Activated CD4-positive, alpha-beta memory T cell treated with anti-CD3 and anti-CD28 coated beads for 36 hours (primary cell): ENCODE data around the gene ZNF486. TPM values are rescaled to one million over a fixed set of nuclear protein-coding genes. Genes with fewer than 3 reads are reported as not detected.
"Not testable (repeated sequence)": the region's sequence is repeated elsewhere in the genome, so short reads cannot be mapped to it uniquely, and the experiment has no call there.

ENCODE experiments used
- CTCF ChIA-PET: fragments of 350-600 bp; sonication (Branson Sonifier 250); formaldehyde crosslinking; loops from one replicate; lab custom pipeline; 2021; ENCODE audit warnings: antibody characterized with exemption, inconsistent platforms; lab: Charles Lee
- POLR2A ChIA-PET: fragments of 350-600 bp; sonication (Branson Sonifier 250); formaldehyde crosslinking; loops from one replicate; lab custom pipeline; 2021; ENCODE audit warnings: antibody characterized with exemption; lab: Charles Lee
- DNase-seq: peaks from one replicate; pipeline ENCODE4 v3.0.0-alpha.2; 2020
- H3K27ac Mint-ChIP-seq: one replicate; pipeline ENCODE4 v1.8.0; 2021; ENCODE audit warnings: mixed read lengths
- H3K27me3 Mint-ChIP-seq: one replicate; pipeline ENCODE4 v1.8.0; 2021; ENCODE audit warnings: mixed read lengths
- H3K36me3 Mint-ChIP-seq: one replicate; pipeline ENCODE4 v1.8.0; 2021; ENCODE audit warnings: mixed read lengths
- H3K4me1 Mint-ChIP-seq: one replicate; pipeline ENCODE4 v1.8.0; 2021; ENCODE audit warnings: low read depth, mixed read lengths
- H3K4me3 Mint-ChIP-seq: one replicate; pipeline ENCODE4 v1.8.0; 2021; ENCODE audit warnings: mild to moderate bottlenecking, mixed read lengths
- H3K9me3 Mint-ChIP-seq: one replicate; pipeline ENCODE4 v1.8.0; 2021; ENCODE audit warnings: mixed read lengths
- intact Hi-C: fragments of 100-400 bp; cut with micrococcal nuclease; formaldehyde crosslinking; loops from one replicate; pipeline ENCODE4 v1.15.1; 2023
- total RNA-seq, 2 experiments: library from RNA; stranded (reverse); gene quantifications; one replicate each; pipeline ENCODE4 v1.2.3, GENCODE V29; 2021

ZNF486 gene
- total RNA-seq = 10 to 100 TPM; 12.5 to 12.9 TPM

DNA sequence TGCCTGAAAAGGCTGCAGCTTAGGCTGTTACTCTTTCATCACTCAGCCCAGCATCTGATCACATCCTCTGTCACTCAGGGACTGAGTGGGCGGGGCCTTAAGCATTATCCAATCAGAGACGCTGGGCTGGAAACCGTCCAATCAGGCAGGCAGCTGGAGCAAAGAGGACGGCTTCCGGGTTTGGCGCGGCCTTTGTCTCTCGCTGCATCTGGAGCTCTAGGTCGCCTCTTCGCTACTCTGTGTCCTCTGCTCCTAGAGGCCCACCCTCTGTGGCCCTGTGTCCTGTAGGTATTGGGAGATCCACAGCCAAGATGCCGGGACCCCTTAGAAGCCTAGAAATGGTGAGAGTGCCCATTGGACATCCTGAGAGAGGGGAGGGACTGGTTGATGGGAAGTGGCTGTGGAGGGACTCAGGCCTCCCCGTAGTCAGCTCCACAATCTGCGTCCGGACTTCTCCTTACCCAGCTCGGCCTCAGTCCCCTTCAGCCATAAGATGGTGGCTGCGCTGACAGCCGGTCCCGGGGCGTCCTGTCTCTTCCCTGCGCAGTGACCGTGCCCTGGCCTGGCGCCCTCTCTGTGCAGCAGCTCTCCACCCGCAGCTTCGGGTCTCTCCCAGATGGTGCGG is at the start of gene ZNF486:
TSS of gene ZNF486 (plus strand) at position 195 of the 625 bp plus-strand sequence. CDS start at position 312, 117 bp downstream.
- H3K9me3 Mint-ChIP-seq = peaks cover 14% of the 10 kb centered on the region
- no peaks in the 10 kb centered on the region for H3K27me3 Mint-ChIP-seq
- intact Hi-C loops = loop anchor here (1.0 to 5.0 kb wide), 5 partner anchors 70 to 1400 kb away; partner anchors contain the start of gene ZNF90
- peak within 1 kb of the TSS; percentile 92 for H3K27ac Mint-ChIP-seq
- peak; percentile 97 for DNase-seq
- H3K36me3 Mint-ChIP-seq = peaks cover 33% of the 10 kb centered on the region
- peaks cover 45% of the 10 kb centered on the region for H3K4me1 Mint-ChIP-seq
- POLR2A ChIA-PET = interaction anchor here (0.6 to 2.0 kb wide), 10 partner anchors 10 to 1462 kb away, joined by 3 to 12 read pairs (median 5); partner anchors contain the start of genes ZNF66, ZNF682, ZNF737 and ZNF90
- peak within 1 kb of the TSS; percentile 98 for H3K4me3 Mint-ChIP-seq
- CTCF ChIA-PET = interaction anchor here (0.7 to 2.5 kb wide), 5 partner anchors 71 to 1317 kb away, joined by 3 to 11 read pairs (median 3); partner anchors contain the start of gene ZNF737

DNA sequence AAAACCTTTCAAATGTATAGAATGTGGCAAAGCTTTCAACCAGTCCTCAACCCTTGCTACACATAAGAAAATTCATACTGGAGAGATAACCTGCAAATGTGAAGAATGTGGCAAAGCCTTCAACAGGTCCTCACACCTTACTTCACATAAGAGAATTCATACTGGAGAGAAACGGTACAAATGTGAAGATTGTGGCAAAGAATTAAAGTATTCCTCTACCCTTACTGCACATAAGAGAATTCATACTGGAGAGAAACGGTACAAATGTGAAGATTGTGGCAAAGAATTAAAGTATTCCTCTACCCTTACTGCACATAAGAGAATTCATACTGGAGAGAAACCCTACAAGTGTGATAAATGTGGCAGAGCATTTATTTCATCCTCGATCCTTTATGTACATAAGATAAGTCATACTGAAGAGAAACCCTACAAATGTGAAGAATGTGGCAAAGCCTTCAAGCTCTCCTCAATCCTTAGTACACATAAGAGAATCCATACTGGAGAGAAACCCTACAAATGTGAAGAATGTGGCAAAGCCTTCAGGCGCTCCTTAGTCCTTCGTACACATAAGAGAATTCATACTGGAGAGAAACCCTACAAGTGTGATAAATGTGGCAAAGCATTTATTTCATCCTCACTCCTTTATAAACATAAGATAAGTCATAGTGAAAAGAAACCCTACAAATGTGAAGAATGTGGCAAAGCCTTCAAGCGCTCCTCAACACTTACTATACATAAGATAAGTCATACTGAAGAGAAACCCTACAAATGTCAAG is 48.8 kb upstream of the ZNF486 start:
- H3K4me3 Mint-ChIP-seq, H3K27me3 Mint-ChIP-seq, intact Hi-C loops, H3K27ac Mint-ChIP-seq, POLR2A ChIA-PET, CTCF ChIA-PET, DNase-seq, H3K4me1 Mint-ChIP-seq: not testable (repeated sequence)
- Mint-ChIP-seq H3K9me3 (peaks cover 67% of the 10 kb centered on the region), H3K36me3 (peaks cover 77% of the 10 kb centered on the region)

DNA sequence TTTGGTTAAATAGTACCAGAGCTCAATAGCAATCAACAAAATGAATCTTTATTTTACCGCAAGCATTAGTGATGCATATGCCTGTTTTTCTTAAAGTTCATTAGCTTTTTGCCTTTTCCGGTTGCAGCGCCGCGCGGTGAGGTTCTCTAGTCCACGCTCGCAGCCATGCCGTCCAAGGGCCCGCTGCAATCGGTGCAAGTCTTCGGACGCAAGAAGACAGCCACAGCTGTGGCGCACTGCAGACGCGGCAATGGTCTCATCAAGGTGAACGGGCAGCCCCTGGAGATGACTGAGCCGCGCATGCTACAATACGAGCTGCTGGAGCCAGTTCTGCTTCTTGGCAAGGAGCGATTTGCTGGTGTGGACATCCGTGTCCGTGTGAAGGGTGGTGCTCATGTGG is 42.1 kb upstream of the ZNF486 start:
- ChIA-PET CTCF (interaction anchor here (0.8 kb wide), 1 partner anchor 128 kb away, joined by 3 read pairs; no protein-coding TSS in a partner anchor), POLR2A (no interaction called here)
- DNase-seq = no peak
- Mint-ChIP-seq H3K36me3 (peaks cover 58% of the 10 kb centered on the region), H3K27me3 (no peaks in the 10 kb centered on the region), H3K27ac (no peak overlapping the region), H3K9me3 (peaks cover 64% of the 10 kb centered on the region), H3K4me3 (no peak overlapping the region), H3K4me1 (no peaks in the 10 kb centered on the region)
- intact Hi-C loops = no loop called here

DNA sequence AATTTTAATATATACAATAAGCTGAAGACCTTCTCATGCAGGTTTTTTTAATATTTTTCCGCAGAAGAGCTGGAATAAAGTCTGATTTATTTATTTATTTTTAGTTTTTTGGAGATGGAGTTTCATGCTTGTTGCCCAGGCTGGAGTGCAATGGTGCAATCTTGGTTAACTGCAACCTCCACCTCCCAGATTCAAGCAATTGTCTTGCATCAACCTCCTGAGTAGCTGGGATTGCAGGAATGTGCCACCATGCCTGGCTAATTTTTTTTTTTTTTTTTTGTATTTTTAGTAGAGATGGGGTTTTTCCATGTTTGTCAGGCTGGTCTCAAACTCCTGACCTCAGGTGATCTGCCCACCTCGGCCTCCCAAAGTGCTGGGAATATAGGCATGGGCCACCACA is 34.1 kb upstream of the ZNF486 start:
- CTCF ChIA-PET, POLR2A ChIA-PET, H3K4me3 Mint-ChIP-seq, H3K27ac Mint-ChIP-seq, DNase-seq, H3K27me3 Mint-ChIP-seq, intact Hi-C loops, H3K4me1 Mint-ChIP-seq: not testable (repeated sequence)
- Mint-ChIP-seq H3K36me3 (peaks cover 19% of the 10 kb centered on the region), H3K9me3 (peaks cover 47% of the 10 kb centered on the region)

DNA sequence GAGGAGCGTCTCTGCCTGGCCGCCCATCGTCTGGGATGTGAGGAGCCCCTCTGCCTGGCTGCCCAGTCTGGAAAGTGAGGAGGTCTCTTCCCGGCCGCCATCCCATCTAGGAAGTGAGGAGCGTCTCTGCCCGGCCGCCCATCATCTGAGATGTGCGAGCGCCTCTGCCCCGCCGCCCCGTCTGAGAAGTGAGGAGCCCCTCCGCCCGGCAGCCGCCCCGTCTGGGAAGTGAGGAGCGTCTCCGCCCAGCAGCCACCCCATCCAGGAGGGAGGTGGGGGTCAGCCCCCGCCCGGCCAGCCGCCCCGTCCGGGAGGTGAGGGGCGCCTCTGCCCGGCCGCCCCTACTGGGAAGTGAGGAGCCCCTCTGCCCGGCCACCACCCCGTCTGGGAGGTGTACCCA is 29.3 kb upstream of the ZNF486 start:
- CTCF ChIA-PET, H3K27ac Mint-ChIP-seq, H3K27me3 Mint-ChIP-seq, DNase-seq, H3K4me1 Mint-ChIP-seq, intact Hi-C loops, POLR2A ChIA-PET, H3K36me3 Mint-ChIP-seq, H3K4me3 Mint-ChIP-seq: not testable (repeated sequence)
- peaks cover 44% of the 10 kb centered on the region for H3K9me3 Mint-ChIP-seq

DNA sequence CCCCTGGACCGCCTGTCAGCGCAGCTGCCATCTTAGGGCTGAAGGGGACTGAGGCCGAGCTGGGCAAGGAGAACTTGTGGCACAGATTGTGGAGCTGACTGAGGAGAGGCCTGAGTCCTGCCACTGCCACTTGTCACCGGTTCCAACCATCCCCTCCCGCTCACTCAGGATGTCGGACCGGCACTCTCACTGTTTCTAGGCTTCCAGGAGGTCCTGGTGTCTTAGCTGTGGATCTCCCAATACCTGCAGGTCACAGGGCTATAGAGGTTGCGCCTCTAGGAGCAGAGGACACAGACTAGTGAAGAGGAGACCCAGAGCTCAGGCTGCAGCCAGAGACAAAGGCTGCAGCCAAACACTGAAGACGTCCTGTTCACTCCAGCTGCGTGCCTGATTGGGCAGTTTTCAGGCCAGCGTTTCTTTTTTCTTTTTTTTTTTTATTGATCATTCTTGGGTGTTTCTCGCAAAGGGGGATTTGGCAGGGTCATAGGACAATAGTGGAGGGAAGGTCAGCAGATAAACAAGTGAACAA is 15.3 kb upstream of the ZNF486 start:
- no peaks in the 10 kb centered on the region for H3K4me1 Mint-ChIP-seq
- H3K9me3 Mint-ChIP-seq = no peaks in the 10 kb centered on the region
- no peaks in the 10 kb centered on the region for H3K36me3 Mint-ChIP-seq
- H3K27ac Mint-ChIP-seq = no peak overlapping the region
- H3K4me3 Mint-ChIP-seq = no peak overlapping the region
- no peak for DNase-seq
- CTCF ChIA-PET = no interaction called here
- no peaks in the 10 kb centered on the region for H3K27me3 Mint-ChIP-seq
- intact Hi-C loops = no loop called here
- POLR2A ChIA-PET = no interaction called here

DNA sequence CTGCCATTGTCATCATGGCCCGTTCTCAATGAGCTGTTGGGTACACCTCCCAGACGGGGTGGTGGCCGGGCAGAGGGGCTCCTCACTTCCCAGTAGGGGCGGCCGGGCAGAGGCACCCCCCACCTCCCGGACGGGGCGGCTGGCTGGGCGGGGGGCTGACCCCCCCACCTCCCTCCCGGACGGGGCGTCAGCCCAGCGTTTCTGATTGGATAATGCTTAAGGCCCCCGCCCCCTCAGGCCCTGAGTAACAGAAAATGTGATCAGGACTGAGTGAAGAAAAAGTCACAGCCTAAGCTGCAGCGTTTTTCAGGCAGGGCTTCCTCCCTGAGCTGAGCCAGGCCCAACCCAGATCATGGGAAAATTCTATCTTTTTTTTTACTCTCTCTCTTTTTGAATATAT is 14.5 kb upstream of the ZNF486 start:
- H3K4me1 Mint-ChIP-seq, DNase-seq, CTCF ChIA-PET, H3K27ac Mint-ChIP-seq, H3K36me3 Mint-ChIP-seq, intact Hi-C loops, H3K27me3 Mint-ChIP-seq, H3K4me3 Mint-ChIP-seq, H3K9me3 Mint-ChIP-seq: not testable (repeated sequence)
- POLR2A ChIA-PET = interaction anchor here (0.6 kb wide), 1 partner anchor 304 kb away, joined by 4 read pairs; no protein-coding TSS in a partner anchor

DNA sequence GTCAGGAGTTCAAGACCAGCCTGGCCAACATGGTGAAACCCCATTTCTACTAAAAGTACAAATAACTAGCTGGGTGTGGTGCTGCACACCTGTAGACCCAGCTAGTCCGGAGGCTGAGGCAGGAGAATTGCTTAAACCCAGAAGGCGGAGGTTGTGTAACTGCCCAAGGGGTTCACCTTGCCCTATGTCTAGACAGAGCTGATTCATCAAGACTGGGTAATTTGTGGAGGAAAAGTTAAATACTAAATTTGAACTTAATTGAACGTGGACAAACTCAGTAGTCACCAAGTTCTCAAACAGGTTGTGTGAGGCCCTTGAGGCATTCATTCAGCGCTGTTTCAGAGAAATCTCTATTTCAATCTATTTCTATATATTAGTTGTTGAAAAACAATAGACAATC is 13.7 kb upstream of the ZNF486 start:
- POLR2A ChIA-PET = no interaction called here
- H3K36me3 Mint-ChIP-seq = no peaks in the 10 kb centered on the region
- no peak overlapping the region for H3K27ac Mint-ChIP-seq
- H3K4me3 Mint-ChIP-seq = no peak overlapping the region
- DNase-seq = no peak
- H3K27me3 Mint-ChIP-seq = no peaks in the 10 kb centered on the region
- no peaks in the 10 kb centered on the region for H3K4me1 Mint-ChIP-seq
- H3K9me3 Mint-ChIP-seq = no peaks in the 10 kb centered on the region
- intact Hi-C loops = no loop called here
- CTCF ChIA-PET = no interaction called here

DNA sequence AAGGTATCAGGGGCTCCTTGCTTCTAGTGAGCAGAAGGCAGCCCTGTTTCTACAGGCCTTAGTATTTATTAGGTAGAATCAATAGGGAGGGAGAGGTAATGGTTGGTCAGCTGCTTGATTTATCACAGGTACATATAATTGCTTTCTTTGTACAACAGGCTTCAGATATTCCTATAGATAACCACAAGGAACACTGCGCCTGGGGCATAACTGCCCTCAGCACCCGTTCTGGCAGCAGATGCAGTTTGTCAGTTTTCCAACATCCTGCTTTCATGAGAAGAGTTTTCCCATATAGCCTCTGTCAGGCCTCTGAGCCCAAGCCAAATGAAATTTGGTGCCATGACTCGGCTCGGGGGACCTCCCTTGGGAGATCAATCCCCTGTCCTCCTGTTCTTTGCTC is 12.4 kb upstream of the ZNF486 start:
- Mint-ChIP-seq H3K4me3 (no peak overlapping the region), H3K27me3 (no peaks in the 10 kb centered on the region), H3K4me1 (no peaks in the 10 kb centered on the region), H3K27ac (no peak overlapping the region), H3K9me3 (no peaks in the 10 kb centered on the region), H3K36me3 (no peaks in the 10 kb centered on the region)
- intact Hi-C loops = no loop called here
- CTCF ChIA-PET = no interaction called here
- no peak for DNase-seq
- POLR2A ChIA-PET = no interaction called here

DNA sequence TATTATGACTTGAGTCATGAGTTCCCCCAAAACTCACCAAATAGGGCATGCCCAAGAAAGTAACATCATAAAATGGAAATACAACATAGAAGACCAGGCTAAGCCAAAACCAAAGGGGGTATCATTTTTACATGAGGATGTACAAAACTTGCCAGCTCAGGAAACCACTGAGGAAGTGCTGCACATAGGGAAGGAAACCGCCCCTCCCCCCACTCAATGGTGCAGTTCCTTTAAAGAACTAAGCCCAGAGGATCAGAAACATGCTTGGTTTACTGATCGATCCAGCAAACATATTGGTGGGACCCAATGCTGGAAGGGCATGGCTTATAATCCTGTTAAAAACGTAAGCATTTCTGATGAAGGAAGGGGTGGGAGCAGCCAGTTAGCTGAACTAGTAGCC is 4.2 kb upstream of the ZNF486 start:
- peaks cover 26% of the 10 kb centered on the region for H3K4me1 Mint-ChIP-seq
- CTCF ChIA-PET = no interaction called here
- H3K36me3 Mint-ChIP-seq = peaks cover 7% of the 10 kb centered on the region
- DNase-seq = peak; percentile 12
- POLR2A ChIA-PET = no interaction called here
- no peak overlapping the region for H3K4me3 Mint-ChIP-seq
- intact Hi-C loops = no loop called here
- H3K9me3 Mint-ChIP-seq = peaks cover 8% of the 10 kb centered on the region
- H3K27me3 Mint-ChIP-seq = no peaks in the 10 kb centered on the region
- H3K27ac Mint-ChIP-seq = no peak overlapping the region

DNA sequence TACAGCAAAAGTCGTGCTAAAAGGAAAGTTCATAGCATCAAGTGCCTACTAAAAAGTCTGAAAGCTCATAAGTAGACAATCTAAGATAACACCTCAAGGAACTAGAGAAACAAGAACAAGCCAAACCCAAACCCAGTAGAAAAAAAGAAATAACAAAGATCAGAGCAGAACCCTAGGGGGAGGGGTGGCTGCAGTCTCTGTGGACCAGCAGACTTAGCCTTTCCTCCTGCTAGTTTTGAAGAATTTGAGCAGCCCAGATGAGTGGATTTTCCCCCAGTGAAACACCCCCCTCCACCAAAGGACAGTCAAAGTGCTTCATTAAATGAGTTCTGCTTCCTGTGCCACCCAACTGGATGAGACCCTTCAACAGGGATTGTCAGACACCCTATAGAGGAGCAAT is 2.6 kb upstream of the ZNF486 start:
- H3K4me1 Mint-ChIP-seq = peaks cover 29% of the 10 kb centered on the region
- no peaks in the 10 kb centered on the region for H3K27me3 Mint-ChIP-seq
- DNase-seq = no peak
- no peak overlapping the region for H3K27ac Mint-ChIP-seq
- H3K4me3 Mint-ChIP-seq = no peak overlapping the region
- ChIA-PET CTCF (no interaction called here), POLR2A (no interaction called here)
- intact Hi-C loops = no loop called here
- peaks cover 8% of the 10 kb centered on the region for H3K9me3 Mint-ChIP-seq
- peaks cover 14% of the 10 kb centered on the region for H3K36me3 Mint-ChIP-seq

DNA sequence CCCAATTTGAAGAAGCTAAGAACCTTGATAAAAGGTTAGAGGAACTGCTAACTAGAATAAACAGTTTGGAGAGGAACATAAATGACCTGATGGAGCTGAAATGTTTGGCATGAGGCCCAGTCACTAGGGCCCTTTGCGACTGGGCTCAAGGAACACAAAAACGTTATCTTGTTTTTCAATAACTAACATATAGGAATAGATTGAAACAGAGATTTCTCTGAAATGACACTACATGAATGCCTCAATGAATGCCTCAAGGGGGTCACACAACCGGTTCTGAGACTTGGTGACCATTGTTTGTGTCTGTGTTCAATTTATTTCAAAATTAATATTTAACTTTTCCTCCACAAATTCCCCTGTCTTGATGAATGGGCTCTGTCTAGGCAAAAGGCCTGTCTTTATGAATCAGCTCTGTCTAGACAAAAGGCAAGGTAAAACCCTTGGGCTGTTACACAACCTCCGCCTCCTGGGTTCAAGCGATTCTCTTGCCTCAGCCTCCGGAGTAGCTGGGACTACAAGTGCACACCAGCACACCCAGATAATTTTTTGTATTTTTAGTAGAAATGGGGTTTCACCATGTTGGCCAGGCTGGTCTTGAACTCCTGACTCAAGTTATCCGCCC is 932 bp upstream of the ZNF486 start:
- Mint-ChIP-seq H3K4me3 (no peak overlapping the region), H3K9me3 (peaks cover 10% of the 10 kb centered on the region), H3K27me3 (no peaks in the 10 kb centered on the region), H3K27ac (no peak overlapping the region), H3K36me3 (peaks cover 23% of the 10 kb centered on the region), H3K4me1 (peaks cover 37% of the 10 kb centered on the region)
- intact Hi-C loops = loop anchor here (5.0 kb wide), 3 partner anchors 71 to 1401 kb away; no protein-coding TSS in a partner anchor
- ChIA-PET CTCF (interaction anchor here (0.8 to 2.5 kb wide), 5 partner anchors 72 to 1318 kb away, joined by 3 to 11 read pairs (median 3); partner anchors contain the start of gene ZNF737), POLR2A (interaction anchor here (0.6 to 2.0 kb wide), 5 partner anchors 49 to 399 kb away, joined by 4 to 12 read pairs (median 9); partner anchors contain the start of genes ZNF737 and ZNF90)
- no peak for DNase-seq
